Mammary epithelial cell (primary cell): Measurements from ENCODE around the gene PKD2L2.

Source experiments
- CTCF ChIP-seq, 2 donors: IDR thresholded peaks in 1 of 2; conservative IDR thresholded peaks in 1 of 2; 2 replicates each; pipeline ENCODE4 v1.5.1; 2011 to 2012; ENCODE audit warnings: inconsistent platforms in 2 of 2, low read length in 2 of 2, mild to moderate bottlenecking in 2 of 2, control low read depth in 1 of 2, low read depth in 1 of 2; ENCODE audit not compliant: insufficient read depth in 1 of 2; ENCODE audit errors: extremely low read depth in 1 of 2
- EZH2 ChIP-seq: IDR thresholded peaks from 2 replicates; pipeline ENCODE4 v1.6.1; 2012; ENCODE audit warnings: low read length, inconsistent platforms, borderline replicate concordance

GRCh38 chr5:137899493-137899892 is 10.2 kb downstream of the PKD2L2 start:
- TF ChIP-seq CTCF (conservative IDR thresholded peaks at IDR 0.05 in 1 of 2, IDR thresholded peaks at IDR 0.05 in 1 of 2; ENCODE audit: extremely low read depth in 1 of 2, insufficient read depth in 1 of 2, low read depth in 1 of 2, low read length in 2 of 2) (no peak), EZH2 (no peak)
